ENCODE measurements around the gene EFTUD2.

The EFTUD2 gene

GRCh38 chr17:44899074-44899782 lies at the start of gene EFTUD2 (continued):
- TF ChIP-seq SCRT2 (tag by site-specific recombination; IDR thresholded peaks at IDR 0.05) (peak; percentile 59; the same call in 1 of the 2 replicates), GLI4 (tag by site-specific recombination; IDR thresholded peaks at IDR 0.05) (no peak), ZNF341 (tag by site-specific recombination; IDR thresholded peaks at IDR 0.05; ENCODE audit: low read depth) (0 out of 2 replicates have a peak, but pooled peaks have one; percentile 47), ZNF223 (tag by site-specific recombination; IDR thresholded peaks at IDR 0.05) (no peak), ZNF2 (tag by site-specific recombination; IDR thresholded peaks at IDR 0.05) (peak; percentile 89), ZNF433 (tag by site-specific recombination; IDR thresholded peaks at IDR 0.05; ENCODE audit: low read depth) (no peak), ZXDB (tag by site-specific recombination; IDR thresholded peaks at IDR 0.05) (peak; percentile 99), ZNF596 (tag by site-specific recombination; IDR thresholded peaks at IDR 0.05) (no peak), ZNF175 (tag by site-specific recombination; IDR thresholded peaks at IDR 0.05) (no peak), ZNF24 (tag by site-specific recombination; IDR thresholded peaks at IDR 0.05) (0 out of 2 replicates have a peak, but pooled peaks have one; percentile 82), ZSCAN18 (tag by site-specific recombination; IDR thresholded peaks at IDR 0.05) (peak; percentile 92; the same call in 1 of the 2 replicates), ZNF558 (tag by site-specific recombination; IDR thresholded peaks at IDR 0.05) (peak; percentile 17; the same call in 1 of the 2 replicates), ZNF354C (tag by site-specific recombination; IDR thresholded peaks at IDR 0.05; ENCODE audit: borderline replicate concordance, low read depth) (no peak), ZNF658 (tag by site-specific recombination; IDR thresholded peaks at IDR 0.05) (no peak), ZNF513 (tag by site-specific recombination; IDR thresholded peaks at IDR 0.05) (no peak), HOXD13 (CRISPR knock-in tag; IDR thresholded peaks at IDR 0.05; ENCODE audit: borderline replicate concordance) (no peak), ZNF10 (tag by site-specific recombination; IDR thresholded peaks at IDR 0.05) (peak; percentile 77), MYNN (tag by site-specific recombination; IDR thresholded peaks at IDR 0.05; ENCODE audit: borderline replicate concordance) (no peak), ZNF555 (tag by site-specific recombination; conservative IDR thresholded peaks at IDR 0.05) (no peak), MZF1 (tag by site-specific recombination; IDR thresholded peaks at IDR 0.05; ENCODE audit: borderline replicate concordance) (no peak), ZNF148 (tag by site-specific recombination; IDR thresholded peaks at IDR 0.05; ENCODE audit: borderline replicate concordance) (peak; percentile 81; the same call in 1 of the 2 replicates), BCL11B (tag by site-specific recombination; IDR thresholded peaks at IDR 0.05; ENCODE audit: low read depth) (no peak), ZSCAN16 (tag by site-specific recombination; IDR thresholded peaks at IDR 0.05) (no peak)
- TF ChIP-seq, protein P1, sequence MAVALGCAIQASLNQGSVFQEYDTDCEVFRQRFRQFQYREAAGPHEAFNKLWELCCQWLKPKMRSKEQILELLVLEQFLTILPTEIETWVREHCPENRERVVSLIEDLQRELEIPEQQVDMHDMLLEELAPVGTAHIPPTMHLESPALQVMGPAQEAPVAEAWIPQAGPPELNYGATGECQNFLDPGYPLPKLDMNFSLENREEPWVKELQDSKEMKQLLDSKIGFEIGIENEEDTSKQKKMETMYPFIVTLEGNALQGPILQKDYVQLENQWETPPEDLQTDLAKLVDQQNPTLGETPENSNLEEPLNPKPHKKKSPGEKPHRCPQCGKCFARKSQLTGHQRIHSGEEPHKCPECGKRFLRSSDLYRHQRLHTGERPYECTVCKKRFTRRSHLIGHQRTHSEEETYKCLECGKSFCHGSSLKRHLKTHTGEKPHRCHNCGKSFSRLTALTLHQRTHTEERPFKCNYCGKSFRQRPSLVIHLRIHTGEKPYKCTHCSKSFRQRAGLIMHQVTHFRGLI (tag by site-specific recombination; IDR thresholded peaks at IDR 0.05) = peak; percentile 28; the same call in 1 of the 2 replicates
- TF ChIP-seq, protein P2, sequence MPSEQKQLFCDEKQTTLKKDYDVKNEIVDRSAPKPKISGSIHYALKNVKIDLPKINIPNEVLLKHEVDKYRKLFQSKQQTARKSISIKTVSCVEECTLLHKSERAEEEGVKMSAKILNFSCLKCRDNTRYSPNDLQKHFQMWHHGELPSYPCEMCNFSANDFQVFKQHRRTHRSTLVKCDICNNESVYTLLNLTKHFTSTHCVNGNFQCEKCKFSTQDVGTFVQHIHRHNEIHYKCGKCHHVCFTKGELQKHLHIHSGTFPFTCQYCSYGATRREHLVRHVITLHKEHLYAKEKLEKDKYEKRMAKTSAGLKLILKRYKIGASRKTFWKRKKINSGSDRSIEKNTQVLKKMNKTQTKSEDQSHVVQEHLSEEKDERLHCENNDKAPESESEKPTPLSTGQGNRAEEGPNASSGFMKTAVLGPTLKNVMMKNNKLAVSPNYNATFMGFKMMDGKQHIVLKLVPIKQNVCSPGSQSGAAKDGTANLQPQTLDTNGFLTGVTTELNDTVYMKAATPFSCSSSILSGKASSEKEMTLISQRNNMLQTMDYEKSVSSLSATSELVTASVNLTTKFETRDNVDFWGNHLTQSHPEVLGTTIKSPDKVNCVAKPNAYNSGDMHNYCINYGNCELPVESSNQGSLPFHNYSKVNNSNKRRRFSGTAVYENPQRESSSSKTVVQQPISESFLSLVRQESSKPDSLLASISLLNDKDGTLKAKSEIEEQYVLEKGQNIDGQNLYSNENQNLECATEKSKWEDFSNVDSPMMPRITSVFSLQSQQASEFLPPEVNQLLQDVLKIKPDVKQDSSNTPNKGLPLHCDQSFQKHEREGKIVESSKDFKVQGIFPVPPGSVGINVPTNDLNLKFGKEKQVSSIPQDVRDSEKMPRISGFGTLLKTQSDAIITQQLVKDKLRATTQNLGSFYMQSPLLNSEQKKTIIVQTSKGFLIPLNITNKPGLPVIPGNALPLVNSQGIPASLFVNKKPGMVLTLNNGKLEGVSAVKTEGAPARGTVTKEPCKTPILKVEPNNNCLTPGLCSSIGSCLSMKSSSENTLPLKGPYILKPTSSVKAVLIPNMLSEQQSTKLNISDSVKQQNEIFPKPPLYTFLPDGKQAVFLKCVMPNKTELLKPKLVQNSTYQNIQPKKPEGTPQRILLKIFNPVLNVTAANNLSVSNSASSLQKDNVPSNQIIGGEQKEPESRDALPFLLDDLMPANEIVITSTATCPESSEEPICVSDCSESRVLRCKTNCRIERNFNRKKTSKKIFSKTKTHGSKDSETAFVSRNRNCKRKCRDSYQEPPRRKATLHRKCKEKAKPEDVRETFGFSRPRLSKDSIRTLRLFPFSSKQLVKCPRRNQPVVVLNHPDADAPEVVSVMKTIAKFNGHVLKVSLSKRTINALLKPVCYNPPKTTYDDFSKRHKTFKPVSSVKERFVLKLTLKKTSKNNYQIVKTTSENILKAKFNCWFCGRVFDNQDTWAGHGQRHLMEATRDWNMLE (tag by site-specific recombination; conservative IDR thresholded peaks at IDR 0.05; ENCODE audit: low read depth) = peak; percentile 56
- TF ChIP-seq, protein P3, sequence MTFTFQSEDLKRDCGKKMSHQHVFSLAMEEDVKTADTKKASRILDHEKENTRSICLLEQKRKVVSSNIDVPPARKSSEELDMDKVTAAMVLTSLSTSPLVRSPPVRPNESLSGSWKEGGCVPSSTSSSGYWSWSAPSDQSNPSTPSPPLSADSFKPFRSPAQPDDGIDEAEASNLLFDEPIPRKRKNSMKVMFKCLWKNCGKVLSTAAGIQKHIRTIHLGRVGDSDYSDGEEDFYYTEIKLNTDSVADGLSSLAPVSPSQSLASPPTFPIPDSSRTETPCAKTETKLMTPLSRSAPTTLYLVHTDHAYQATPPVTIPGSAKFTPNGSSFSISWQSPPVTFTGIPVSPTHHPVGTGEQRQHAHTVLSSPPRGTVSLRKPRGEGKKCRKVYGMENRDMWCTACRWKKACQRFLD (tag by site-specific recombination; IDR thresholded peaks at IDR 0.05) = peak; percentile 30; the same call in 1 of the 2 replicates

Data from HEK293 (cell line).